Ascending aorta (tissue), 2 donors: Measurements from ENCODE around the gene PBX4. TPM values are rescaled to one million over a fixed set of nuclear protein-coding genes. Genes with fewer than 3 reads are reported as not detected.
A peak's percentile ranks its signal among the peaks of the same experiment; 100 is the strongest.

Experiments used
- DNase-seq, 2 donors: peaks; one replicate each; pipeline ENCODE4 v3.0.0-alpha.2; 2019; ENCODE audit warnings: low spot score in 2 of 2
- H3K27ac ChIP-seq, 2 donors: fragments of 200-600 bp; sonication (generic); one replicate each; pipeline ENCODE4 v1.5.1; 2016 to 2017; ENCODE audit warnings: mild to moderate bottlenecking in 1 of 2
- H3K27me3 ChIP-seq: fragments of 200-600 bp; sonication (generic); one replicate; pipeline ENCODE4 v1.5.1; 2017
- H3K36me3 ChIP-seq, 2 donors: fragments of 200-600 bp; sonication (generic); one replicate each; pipeline ENCODE4 v1.5.1; 2016
- H3K4me1 ChIP-seq, 2 donors: fragments of 200-600 bp; sonication (generic); one replicate each; pipeline ENCODE4 v1.5.1; 2016 to 2017; ENCODE audit warnings: mild to moderate bottlenecking in 1 of 2
- H3K4me3 ChIP-seq, 2 donors: fragments of 200-600 bp; sonication (generic); one replicate each; pipeline ENCODE4 v1.5.1; 2016 to 2017; ENCODE audit warnings: mild to moderate bottlenecking in 1 of 2
- H3K9me3 ChIP-seq, 2 donors: fragments of 200-600 bp; sonication (generic); one replicate each; pipeline ENCODE4 v1.5.1; 2016
- intact Hi-C: fragments of 100-400 bp; cut with DNase I; formaldehyde crosslinking; loops from one replicate; pipeline ENCODE4 v1.15.1; 2023
- total RNA-seq: library from RNA; depleted of rRNA; stranded (reverse); fragments of >200 nt; gene quantifications from one replicate; pipeline ENCODE4 v1.1.0, GENCODE V29; 2016
- TF ChIP-seq, protein P1 (sequence below), 3 experiments: fragments of 200-600 bp in 2 of 3; fragments of 450-650 bp in 1 of 3; sonication (generic) in 2 of 3; IDR thresholded peaks; one replicate each; pipeline ENCODE4 v1.5.1; 2016 to 2019; ENCODE audit warnings: antibody characterized with exemption in 3 of 3, mild to moderate bottlenecking in 1 of 3, moderate library complexity in 1 of 3

PBX4 gene
- total RNA-seq, 1 donor from 2014 or later: not detected

DNA sequence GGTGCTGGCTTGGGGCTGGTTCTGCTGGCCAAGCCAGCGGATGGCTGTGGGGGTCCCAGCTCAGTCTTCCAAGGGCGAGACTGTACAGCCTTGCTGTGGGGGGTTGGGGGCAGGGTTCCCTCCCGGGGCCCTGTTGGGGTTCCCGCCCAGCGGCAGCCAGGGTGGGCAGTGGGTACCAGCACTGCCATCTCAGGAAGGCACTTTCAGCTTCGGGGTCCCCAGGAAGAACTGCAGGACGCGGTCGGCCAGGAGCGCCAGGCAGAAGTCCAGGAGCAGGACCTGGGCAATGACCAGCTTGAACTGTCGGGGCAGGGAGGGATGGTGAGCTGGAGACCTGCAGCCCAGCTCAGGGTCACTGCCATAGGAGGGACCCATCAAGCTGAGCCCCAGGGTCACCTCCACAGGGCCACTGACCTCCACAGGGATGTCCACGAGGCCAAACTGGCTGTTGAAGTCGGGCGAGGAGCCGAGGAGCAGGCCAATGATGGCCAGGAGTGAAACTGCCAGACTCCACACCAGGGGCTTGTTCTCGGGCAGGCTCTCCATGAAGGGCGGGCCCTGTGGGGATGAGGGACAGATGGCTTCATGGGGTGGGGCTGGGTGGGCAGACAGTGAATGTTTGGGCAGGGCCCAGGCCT, 26.9 kb upstream of the PBX4 start:
- TF ChIP-seq, protein P1, sequence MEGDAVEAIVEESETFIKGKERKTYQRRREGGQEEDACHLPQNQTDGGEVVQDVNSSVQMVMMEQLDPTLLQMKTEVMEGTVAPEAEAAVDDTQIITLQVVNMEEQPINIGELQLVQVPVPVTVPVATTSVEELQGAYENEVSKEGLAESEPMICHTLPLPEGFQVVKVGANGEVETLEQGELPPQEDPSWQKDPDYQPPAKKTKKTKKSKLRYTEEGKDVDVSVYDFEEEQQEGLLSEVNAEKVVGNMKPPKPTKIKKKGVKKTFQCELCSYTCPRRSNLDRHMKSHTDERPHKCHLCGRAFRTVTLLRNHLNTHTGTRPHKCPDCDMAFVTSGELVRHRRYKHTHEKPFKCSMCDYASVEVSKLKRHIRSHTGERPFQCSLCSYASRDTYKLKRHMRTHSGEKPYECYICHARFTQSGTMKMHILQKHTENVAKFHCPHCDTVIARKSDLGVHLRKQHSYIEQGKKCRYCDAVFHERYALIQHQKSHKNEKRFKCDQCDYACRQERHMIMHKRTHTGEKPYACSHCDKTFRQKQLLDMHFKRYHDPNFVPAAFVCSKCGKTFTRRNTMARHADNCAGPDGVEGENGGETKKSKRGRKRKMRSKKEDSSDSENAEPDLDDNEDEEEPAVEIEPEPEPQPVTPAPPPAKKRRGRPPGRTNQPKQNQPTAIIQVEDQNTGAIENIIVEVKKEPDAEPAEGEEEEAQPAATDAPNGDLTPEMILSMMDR (IDR thresholded peaks at IDR 0.05): no peak
- intact Hi-C loops: no loop called here
- Histone ChIP-seq H3K4me3 (no peak overlapping the region), H3K27ac (no peak overlapping the region), H3K4me1 (peaks cover 0 to 10% of the 10 kb centered on the region in 2 donors), H3K9me3 (no peaks in the 10 kb centered on the region), H3K27me3 (no peaks in the 10 kb centered on the region), H3K36me3 (peaks cover 43 to 49% of the 10 kb centered on the region in 2 donors)
- DNase-seq: no peak

DNA sequence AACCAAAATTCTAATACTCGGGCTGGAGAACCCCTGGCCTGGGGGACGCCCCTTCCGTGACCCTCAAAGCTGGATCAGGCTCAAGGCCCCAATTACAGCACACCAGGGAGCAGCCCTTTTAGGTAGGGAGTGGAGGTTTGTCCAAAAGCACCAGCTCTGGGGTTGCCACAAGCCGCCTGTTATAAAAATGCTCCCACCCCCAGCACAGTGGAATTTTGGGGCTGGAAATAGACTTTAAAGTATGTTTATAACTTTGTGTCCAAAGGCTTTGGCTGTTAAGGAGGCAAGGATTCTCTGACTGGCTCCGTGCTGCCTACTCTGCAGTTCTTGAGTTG, 25.5 kb upstream of the PBX4 start:
- peak overlapping the region; percentile 90 to 98 for H3K4me3 ChIP-seq
- no peaks in the 10 kb centered on the region for H3K27me3 ChIP-seq
- H3K27ac ChIP-seq: no peak overlapping the region
- no peak for DNase-seq
- peaks cover 32 to 35% of the 10 kb centered on the region in 2 donors for H3K36me3 ChIP-seq
- no peaks in the 10 kb centered on the region for H3K9me3 ChIP-seq
- TF ChIP-seq, protein P1 (IDR thresholded peaks at IDR 0.05): no peak
- peaks cover 0 to 10% of the 10 kb centered on the region in 2 donors for H3K4me1 ChIP-seq
- intact Hi-C loops: no loop called here

DNA sequence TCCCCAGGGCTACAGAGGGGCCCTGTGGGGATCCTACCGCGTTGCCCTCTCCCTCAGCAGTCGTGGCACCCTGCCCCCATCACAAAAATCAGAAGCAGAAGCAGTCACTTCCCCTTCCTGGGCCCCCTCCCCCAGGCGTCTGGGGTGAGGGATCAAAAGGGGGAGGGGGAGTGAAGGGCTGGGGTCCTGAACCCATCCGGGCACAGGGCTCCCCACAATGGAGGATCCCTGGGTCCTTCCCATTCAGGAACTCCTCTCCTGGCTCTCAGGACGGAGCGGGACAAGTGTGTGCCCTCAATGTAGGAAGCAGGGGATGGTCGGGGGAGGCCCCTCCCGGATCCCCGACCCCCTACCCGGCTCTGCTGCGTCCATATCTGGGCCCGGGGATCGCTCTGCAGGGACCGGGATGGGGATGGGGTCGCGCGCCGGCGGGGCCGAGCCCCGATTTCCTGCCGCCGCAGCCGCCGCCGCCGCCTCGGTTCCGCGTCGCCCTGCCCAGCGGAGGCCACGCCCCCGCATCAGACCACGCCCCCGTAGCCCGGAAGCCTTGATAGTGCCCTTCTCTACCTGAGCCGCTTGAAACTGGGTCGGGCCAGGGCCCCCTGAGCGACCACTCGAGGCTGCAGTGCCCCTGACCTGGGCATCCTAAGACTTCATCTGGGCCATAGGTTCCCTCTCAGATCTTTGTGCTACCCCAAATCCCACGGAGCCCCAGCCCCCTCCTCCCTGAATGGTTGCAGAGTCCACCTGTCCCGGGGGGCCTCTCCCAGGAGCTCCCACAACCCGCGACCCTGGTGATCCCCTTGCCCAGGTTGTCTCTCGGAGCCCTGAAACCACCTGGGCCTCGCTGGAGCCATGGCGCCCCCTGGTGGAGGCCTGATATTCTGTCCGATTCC, 24.9 kb upstream of the PBX4 start, which contains the start of gene GMIP:
Gene GMIP, minus strand, starts transcription at position 500 of the 896 bp plus-strand sequence. Its CDS starts 128 bp downstream, at position 372.
- Histone ChIP-seq H3K27ac (peak within 1 kb of the TSS; percentile 49 to 61), H3K9me3 (no peaks in the 10 kb centered on the region), H3K4me3 (peak within 1 kb of the TSS; percentile 90 to 98), H3K4me1 (peaks cover 0 to 10% of the 10 kb centered on the region in 2 donors), H3K36me3 (peaks cover 32 to 34% of the 10 kb centered on the region in 2 donors), H3K27me3 (no peaks in the 10 kb centered on the region)
- peak in 1 of 2 donors; percentile 83 for DNase-seq
- intact Hi-C loops: loop anchor here (1.0 kb wide), 2 partner anchors 25 to 111 kb away; partner anchors contain the start of gene ZNF101
- TF ChIP-seq, protein P1 (IDR thresholded peaks at IDR 0.05): peak; percentile 57 to 96 (median 87)

DNA sequence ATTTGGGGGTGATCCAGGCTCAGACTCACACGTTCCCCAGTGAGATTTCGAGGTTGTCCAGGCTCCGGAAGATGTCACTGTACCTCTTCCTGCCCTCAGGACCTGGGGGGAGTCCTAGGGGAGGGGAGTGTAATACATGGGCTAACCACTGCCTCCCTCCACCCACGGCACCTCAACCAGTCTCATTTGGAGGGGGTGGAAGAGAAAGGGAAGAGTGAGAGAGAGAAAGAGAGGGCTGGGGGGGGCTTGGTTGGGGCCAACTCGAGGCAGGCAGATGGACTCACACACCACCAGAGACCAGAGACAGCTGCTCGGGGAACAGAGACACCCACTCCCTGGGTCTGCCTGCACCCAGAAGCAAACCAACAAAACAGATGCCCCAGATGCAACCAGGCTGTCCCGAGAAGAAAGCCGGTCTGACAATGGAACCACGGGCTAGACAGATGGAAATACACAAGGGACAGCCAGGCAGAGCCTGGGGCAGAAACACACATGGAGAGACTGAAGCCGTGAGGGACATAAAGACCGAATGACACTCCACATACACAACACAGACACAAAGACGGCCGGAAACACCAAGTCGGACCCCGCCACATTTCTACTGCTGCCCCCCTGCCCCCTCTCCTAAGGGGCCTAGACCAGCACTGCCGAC, 24.1 kb upstream of the PBX4 start:
- H3K27me3 ChIP-seq: no peaks in the 10 kb centered on the region
- peak overlapping the region; percentile 49 to 61 for H3K27ac ChIP-seq
- intact Hi-C loops: loop anchor here (1.0 kb wide), 2 partner anchors 26 to 110 kb away; partner anchors contain the start of gene ZNF101
- TF ChIP-seq, protein P1 (IDR thresholded peaks at IDR 0.05): no peak
- peak overlapping the region; percentile 90 to 98 for H3K4me3 ChIP-seq
- DNase-seq: no peak
- peaks cover 0 to 10% of the 10 kb centered on the region in 2 donors for H3K4me1 ChIP-seq
- H3K36me3 ChIP-seq: peaks cover 28 to 35% of the 10 kb centered on the region in 2 donors
- H3K9me3 ChIP-seq: no peaks in the 10 kb centered on the region

DNA sequence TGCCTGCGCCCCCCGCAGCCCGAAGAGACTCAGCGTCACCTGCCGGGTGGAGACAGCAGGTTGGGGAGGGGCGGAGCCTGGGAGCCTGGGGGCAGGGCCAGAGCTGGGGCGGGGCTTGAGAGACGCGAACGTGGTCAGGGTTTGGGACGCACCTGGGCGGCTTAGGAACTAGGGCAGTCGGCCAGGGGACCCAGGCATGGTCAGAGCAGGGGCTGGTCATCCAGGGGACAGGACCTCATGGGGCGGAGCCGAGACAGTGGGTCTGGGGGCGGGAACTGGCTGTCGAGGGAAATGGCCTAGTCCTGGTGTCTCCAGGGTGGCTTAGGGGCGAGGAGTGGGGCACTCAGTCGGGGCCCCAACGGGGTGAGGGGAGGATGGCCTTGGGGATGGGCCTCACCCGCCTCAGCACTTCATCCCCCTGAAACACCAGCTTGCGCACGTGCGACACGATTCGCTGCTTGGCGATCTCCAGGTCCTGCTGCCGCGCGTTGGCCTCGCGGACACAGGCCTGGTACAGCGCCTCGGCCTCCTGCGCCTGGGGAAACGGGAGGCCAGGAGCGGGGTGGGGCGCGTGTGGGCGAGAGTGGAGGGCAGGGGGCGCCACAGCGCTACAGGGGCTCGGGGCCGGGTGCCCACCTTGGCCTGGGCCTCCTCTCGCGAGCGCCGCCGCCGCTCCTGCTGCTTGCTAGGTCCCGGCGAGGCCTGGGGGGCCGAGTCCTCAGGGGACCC, 19.2 kb upstream of the PBX4 start:
- Histone ChIP-seq H3K4me3 (no peak overlapping the region), H3K36me3 (peaks cover 12 to 20% of the 10 kb centered on the region in 2 donors), H3K4me1 (peaks cover 0 to 2% of the 10 kb centered on the region in 2 donors), H3K27me3 (no peaks in the 10 kb centered on the region), H3K9me3 (no peaks in the 10 kb centered on the region), H3K27ac (no peak overlapping the region)
- DNase-seq: no peak
- intact Hi-C loops: no loop called here
- TF ChIP-seq, protein P1 (IDR thresholded peaks at IDR 0.05): no peak
